NCI-H2196 treated with DMSO at 0.1 percent for 48 hours (cell line): ENCODE measurements around the gene CLIP3.
"Not testable (repeated sequence)": the region's sequence is repeated elsewhere in the genome, so short reads cannot be mapped to it uniquely, and the experiment has no call there.

Experiments used
- DNase-seq: peaks from one replicate; lab custom pipeline; 2025; ENCODE audit not compliant: unreplicated experiment; lab: John Stamatoyannopoulos, UW

The CLIP3 gene, protein sequence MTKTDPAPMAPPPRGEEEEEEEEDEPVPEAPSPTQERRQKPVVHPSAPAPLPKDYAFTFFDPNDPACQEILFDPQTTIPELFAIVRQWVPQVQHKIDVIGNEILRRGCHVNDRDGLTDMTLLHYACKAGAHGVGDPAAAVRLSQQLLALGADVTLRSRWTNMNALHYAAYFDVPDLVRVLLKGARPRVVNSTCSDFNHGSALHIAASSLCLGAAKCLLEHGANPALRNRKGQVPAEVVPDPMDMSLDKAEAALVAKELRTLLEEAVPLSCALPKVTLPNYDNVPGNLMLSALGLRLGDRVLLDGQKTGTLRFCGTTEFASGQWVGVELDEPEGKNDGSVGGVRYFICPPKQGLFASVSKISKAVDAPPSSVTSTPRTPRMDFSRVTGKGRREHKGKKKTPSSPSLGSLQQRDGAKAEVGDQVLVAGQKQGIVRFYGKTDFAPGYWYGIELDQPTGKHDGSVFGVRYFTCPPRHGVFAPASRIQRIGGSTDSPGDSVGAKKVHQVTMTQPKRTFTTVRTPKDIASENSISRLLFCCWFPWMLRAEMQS

DNA sequence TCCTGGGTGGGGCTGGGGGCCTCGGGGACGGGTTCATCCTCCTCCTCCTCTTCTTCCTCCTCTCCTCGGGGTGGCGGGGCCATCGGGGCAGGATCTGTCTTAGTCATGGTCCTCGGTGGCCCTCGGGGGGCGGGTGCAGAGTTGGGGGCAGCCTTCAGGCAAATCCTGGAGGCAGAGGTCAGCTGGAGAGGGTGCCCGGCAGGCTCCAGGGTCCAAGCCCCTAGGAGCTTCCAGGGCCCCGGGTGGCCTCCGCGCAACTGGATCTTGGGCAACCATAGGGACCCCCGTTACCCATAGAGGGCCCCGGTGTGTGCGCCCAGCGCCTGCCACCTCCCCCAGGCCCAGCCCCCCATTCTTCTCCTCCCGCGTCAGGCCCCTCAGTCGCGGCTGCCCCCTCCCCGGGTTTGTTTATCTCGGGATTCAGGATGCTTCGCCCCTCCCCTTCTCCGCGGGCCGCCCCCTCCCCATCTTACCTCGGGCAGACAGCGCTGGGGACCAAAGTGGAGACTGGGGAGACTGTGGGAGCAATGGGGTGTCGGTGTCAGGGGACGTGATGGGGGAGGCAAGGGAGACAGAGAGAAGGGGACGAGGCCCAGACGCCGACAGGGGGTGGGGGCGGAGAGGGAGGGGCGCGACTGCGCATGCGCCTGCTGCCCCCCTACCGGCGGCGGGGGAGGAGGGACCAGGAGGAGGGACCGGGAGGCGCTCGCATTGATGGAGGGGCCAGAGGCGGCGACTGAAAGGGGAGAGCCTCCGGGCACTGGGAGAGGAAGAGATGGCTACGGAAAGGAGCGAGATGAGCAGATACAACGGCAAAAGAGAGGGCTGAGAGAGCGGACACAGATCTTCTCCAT lies at the start of gene CLIP3:
TSS of gene CLIP3 (minus strand) at position 623 of the 854 bp plus-strand sequence. CDS start at position 107, 516 bp downstream.
- DNase-seq, result peak; percentile 48

DNA sequence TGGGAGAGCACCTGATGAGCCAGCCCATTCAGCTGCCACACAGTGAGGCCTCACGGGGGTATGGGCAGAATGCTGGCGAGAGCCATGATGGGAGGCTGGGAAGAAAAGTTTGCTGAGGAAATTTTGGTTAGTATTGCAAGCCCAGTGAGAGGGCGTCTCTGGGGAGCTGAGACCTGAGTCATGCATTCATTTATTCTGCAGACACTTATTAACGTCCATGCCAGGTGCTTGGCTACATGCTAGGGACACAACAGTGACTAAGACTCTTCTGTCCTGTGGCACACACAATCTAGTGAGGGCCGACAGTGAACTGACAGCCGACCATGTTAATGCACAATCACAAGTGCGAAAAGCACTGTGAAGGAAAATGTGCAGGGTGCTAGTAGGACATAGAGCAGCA lies 49.2 kb upstream of the CLIP3 start:
- no peak for DNase-seq

DNA sequence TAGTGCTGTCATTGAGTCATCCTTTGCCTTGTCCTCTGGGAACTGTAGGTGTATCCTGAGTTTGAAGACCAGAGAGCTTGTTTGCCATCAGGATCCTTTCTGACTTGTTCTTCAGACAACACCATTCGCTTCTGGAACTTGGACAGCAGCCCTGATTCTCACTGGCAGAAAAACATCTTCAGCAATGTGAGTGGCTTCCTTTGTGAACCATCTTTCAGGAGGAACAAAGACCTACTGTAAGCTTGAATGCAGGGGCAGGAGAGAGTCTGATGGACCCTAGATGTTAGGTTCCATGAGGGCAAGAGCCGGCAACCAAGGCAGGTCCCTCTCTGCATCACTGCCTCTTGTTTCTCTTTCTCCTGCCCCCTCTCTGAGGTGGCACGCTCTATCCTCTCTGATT lies 48.7 kb upstream of the CLIP3 start:
- DNase-seq, result no peak

DNA sequence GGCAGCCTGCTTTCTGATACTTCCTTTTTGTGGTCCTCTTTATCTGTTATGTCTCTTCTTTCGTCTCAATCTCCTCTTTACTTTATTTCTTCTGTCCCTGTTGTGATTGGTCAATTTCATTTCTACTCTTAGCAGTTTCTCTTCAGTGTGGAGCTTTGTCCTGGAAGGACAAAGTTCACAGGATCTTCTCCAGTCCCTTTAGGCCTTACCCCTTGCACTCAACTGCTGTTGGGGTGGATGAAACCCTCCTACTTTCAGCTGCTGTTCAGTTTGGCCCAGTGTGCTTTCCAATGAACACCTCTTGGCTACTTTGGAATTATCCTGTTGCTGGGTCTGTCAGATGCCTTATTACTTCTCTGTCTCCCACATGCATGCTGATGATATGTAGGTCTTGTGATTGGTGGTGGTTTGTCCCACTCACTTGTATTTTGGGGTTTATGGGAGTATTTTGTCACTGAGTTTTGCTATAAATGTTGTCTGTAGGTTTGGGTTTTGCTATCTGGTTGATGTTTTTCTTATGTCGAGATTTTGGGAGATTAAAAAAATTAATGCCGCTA lies 46.8 kb upstream of the CLIP3 start:
- no peak for DNase-seq

DNA sequence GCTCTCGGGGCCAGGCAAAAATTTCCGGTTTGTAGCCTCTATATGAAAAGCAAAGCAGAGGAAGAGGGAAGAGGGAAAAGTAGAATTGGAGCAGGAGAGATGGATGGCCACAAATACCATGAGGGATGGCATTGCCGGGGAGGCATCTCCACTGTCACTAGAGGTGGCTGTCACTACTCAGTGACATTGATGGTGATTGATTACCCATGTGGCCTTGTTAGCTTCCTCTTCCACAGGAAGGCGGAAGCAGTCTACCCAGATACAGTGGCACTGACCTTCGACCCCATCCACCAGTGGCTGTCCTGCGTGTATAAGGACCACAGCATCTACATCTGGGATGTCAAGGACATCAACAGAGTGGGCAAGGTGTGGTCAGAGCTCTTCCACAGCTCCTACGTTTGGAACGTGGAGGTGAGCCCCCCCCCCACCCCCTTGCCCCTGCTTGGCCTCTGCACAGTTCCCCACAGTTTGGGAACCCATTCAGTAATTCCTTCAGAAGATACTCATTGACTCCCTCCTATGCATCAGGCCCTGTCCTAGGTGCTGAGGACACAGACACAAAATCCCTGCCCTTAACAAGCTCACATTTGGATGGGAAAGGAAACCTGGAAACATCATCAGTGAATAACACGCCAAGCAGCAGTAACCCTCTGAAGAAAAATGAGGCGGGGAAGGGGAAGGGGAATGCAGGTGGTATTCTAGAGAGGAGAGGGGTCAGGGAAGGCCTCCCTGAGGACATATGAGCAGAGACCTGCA lies 40.6 kb upstream of the CLIP3 start:
- DNase-seq, result no peak

DNA sequence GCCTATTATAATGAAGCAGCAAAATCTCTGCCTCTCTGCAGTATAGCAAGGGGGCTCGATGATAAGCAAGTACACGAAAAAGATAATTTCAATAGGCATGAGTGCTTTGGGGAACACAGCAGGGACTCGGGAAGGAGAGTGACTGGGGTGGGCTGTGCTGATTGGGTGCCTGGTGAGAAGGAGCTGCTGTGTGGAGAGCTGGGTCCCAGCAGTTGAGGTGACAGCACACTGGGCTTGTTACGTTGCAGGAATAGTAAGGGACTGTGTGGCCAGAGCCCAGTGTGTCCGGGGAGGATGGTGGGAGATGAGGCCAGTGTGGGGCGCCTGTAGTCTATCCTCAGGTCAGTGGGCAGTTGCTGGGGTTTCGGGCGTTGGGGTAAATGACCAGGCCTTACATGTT lies 39.4 kb upstream of the CLIP3 start:
- no peak for DNase-seq

DNA sequence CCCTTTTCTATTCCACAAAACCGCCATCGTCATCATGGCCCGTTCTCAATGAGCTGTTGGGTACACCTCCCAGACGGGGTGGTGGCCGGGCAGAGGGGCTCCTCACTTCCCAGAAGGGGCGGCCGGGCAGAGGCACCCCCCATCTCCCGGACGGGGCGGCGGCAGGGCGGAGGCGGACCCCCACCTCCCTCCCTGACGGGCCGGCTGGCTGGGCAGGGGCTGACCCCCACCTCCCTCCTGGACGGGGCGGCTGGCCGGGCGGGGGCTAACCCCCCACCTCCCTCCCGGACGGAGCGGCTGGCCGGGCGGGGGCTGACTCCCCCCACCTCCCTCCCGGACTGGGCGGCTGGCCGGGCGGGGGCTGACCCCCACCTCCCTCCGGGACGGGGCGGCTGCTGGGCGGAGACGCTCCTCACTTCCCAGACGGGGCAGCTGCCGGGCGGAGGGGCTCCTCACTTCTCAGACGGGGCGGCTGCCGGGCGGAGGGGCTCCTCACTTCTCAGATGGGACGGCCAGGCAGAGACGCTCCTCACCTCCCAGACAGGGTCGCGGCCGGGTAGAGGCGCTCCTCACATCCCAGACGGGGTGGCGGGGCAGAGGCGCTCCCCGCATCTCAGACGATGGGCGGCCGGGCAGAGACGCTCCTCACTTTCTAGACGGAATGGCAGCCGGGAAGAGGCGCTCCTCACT lies 36.3 kb upstream of the CLIP3 start:
- not testable (repeated sequence) for DNase-seq

DNA sequence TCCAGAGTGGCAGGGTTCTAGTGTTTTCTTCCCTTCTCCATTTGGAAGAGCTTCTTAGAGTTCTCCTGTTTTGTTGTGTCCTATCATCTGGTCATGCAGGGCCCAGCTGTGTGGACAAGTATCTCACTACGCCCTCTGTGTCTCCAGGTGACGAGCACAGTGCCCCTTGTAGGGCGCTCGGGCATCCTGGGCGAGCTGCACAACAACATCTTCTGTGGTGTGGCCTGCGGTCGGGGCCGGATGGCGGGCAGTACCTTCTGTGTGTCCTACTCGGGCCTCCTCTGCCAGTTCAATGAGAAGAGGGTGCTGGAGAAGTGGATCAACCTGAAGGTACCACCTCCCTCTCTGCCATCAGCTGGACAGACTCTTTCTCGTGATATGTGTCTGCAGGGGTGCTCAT lies 35.0 kb upstream of the CLIP3 start:
- DNase-seq, result no peak

DNA sequence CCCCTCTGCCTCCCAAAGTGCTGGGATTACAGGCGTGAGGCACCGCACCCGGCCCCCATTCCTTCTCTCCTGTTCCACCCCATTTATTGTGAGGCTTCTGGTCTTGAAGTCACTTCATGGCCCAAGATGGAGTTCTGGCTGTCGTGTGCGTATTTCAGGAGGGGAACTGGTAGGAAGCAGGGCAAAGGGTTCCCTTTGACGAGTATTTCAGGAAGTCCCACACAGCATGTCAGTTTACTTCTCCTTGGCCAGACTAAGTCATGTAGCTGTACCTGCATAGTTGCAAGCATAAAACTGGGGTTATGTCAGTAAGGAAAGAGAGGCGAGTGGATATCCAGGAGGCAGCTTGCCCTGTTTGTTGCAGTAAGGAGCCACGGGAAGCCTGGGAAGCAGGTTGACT lies 32.2 kb upstream of the CLIP3 start:
- no peak for DNase-seq

DNA sequence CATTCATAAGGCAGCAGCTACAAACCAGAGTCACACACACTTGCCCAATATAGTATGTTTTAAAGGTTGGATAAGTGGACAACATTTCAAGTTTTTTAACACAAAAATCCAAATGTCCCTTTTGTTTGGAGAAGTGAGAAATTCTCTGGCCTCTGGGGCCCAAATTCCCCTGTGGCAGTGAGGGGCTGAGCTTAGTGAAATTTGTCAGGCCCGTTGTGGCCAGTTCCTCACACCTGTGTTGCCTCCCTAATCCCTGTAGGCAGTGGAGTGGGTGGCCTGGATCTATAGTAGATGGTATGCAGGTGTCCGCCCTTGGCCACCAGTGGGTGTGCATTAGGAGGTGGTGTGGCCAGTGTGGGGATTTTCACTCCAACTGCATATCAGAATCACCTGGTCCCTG lies 28.7 kb upstream of the CLIP3 start:
- DNase-seq, result no peak

DNA sequence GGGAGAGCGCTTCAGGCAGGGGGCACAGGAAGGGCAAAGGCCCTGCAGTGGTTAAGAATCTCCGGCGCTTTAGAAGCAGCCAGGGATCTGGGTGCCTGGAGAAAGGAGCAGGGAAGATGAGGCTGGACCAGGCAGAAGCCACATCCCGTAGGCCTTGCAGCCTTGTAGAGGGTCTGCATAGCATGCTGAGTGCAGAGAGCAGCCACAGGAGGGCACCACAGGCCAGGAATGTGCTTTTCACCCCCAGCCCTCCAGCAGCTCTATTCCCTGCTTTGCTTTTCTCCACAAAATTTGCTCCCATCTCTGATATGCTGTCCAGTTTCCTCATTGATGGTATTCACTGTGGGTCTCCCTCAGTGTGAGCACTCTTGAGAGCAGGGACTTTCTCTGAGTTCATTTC lies 27.8 kb upstream of the CLIP3 start:
- peak; percentile 48 for DNase-seq

DNA sequence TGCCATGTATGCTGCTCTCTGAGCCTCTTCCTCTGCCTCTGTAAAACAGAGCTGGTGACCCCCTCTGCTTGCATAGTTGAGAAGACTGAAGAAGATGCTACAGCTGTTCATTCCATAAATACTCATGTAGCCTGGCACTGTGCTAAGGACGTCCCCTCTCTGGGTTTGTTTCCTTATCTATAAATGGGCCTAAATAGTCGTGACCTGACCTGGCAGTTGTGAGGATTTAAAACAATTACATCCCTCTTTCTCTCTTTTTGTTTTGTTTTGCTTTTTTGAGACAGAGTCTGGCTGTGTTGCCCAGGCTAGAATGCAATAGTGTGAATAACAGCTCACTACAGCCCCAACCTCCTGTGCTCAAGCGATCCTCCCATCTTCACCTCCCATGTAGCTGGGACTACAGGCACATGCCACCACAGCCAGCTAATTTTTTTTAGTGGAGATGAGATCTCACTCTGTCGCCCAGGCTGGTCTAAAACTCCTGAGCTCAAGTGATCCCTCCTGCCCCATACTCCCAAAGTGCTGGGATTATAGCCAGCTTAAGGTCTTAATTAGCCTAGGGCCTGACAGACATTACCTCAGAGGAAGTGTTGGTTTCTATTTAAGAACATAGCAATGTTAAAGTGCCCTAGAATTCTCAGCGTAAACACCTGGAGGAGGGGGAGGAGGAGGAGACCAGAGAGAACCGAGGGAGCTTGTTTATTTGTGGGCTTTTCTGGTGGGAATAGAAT lies 26.7 kb upstream of the CLIP3 start:
- no peak for DNase-seq

DNA sequence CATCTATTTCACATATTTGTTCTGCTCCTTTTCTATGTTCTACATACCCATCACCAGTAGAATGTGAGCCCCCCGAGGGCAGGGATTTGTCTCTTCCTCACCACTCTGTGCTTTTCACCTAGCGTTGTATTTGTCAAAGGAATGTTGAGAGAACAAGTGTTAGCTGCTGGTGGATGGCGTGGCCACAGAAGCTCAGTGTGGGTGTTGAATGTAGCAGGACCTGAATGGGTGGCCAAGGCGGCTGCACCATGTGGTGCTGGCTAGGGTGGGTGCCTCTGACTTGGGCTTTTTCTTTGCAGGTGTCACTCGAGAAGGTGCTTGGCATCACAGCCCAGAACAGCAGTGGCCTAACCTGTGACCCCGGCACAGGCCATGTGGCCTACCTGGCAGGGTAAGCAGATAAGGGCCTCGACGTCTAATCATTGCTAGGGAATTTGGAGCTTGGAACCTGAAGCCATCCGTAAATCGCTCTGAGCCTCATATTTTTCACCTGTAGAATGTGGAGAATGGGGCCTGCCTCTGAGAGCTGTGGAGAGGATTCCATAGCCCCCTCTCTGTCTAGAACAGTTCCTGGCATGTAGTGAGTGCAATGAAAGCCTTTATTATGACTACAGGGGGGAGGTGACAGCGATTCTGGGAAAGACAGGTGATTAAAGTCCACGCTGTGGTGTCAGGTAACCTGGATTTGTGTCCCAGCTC lies 26.0 kb upstream of the CLIP3 start:
- no peak for DNase-seq

DNA sequence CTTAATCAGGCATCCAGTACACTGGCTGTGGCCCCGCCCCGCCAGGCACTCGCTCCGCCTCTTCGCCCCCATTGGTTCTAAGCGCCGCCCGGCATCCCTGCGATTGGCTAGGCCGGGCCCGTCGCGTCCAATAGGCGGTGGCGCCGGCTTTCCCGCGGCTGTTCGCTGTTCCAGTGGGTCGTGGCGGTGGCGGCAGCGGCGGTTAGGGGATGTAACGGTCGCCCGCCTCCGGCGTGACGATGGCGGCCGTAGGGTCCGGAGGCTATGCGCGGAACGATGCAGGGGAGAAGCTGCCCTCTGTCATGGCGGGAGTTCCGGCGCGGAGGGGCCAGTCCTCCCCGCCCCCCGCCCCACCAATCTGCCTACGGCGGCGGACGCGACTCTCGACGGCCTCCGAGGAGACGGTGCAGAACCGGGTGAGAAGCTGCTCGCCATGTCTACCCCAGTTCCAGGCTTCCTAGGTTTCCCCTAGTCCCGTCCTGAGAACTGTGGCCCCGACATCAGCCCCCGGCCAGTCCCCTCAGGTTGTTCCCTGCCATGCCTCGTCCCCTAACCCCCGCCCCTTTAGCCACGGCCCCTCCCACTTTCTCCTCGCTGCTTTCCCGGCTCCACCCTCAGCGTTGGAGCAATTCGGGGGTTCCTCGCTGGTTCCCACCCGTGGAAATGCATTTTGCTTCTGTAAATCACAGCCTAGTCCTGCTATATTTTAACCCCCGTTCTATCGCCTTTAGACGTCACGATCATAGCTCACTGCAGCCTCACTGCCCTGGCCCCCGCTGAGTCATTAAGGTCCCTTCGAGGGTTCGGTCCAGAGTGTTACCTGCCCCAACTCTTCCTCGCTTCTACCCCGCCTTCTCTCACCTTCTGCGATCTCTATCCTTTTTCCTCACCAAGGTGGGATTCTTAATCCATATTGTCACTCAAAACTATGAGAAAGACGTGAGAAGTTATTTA lies 22.3 kb upstream of the CLIP3 start, which contains the start of gene WDR62:
TSS of gene WDR62 (plus strand) at position 165 of the 954 bp plus-strand sequence. CDS start at position 240, 75 bp downstream.
- DNase-seq, result peak; percentile 97

DNA sequence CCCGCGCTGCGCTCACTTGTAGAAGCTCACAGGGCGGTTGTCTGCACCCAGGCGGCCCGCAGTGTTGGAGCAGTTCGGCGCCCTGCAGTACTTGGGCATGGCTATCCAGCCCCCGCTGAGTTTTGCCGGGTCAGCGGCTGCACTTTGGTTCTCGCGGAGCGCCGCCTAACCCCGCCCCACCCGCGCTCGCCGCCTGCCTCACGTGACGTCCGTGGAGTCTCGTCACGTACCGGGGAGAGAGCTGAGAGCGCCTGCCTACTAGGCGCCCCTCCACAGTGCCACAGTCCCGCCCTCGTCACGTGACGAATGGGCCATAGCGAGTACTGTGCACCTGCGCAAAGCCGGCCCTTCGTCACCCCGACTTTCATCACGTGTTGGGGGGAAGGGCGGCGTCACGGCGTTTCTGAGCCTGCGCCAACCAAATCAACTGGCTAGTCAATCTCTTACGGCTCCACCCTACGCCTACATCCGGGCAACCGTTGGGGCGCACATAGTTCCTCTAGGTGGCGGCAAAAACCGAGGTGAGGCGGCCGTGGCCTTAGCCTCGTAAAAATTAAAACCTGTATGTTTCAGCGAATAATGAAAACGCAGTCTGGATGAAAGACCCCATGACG lies 21.6 kb upstream of the CLIP3 start, which contains the start of gene THAP8:
TSS of gene THAP8 (minus strand) at position 167 of the 614 bp plus-strand sequence. CDS start at position 99, 68 bp downstream.
- DNase-seq, result peak; percentile 98

DNA sequence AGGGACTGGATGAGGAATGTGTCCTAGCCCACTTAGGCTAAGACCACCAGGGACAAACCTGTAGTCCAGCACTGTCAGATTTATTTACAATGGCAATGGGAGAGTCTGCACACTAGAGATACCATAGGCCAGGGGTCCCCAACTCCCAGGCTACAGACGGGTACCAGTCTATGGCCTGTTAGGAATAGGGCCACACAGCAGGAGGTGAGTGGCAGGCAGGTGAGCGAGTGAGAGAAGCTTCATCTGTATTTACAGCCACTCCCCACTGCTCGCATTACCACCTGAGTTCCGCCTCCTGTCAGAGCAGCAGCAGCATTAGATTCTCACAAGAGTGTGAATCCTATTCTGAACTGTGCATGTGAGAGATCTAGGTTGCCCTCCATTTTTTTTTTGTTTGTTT lies 19.0 kb upstream of the CLIP3 start:
- DNase-seq, result peak; percentile 54

DNA sequence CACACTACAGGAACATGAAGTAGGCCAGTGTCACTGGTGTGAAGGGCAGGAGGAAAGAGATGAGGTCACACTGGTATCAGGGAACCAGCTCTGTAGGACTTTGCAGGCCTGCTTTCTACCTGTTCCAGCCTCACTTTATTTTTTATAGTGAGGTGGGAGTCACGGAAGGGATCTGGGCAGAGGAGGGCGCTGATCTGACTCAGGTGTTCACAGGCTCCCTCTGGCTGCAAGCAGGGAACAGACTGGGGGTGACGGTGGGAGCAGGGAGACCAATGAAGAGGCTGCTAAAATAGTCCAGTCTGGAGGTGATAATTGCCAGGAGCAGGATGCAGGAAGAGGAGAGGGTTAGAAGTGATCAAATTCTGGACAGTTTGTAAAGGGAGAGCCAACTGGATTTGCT lies 18.6 kb upstream of the CLIP3 start:
- no peak for DNase-seq
